ENCODE results near the gene ITCH. TPM values are rescaled to one million over a fixed set of nuclear protein-coding genes. Genes with fewer than 3 reads are reported as not detected.
"Not testable (repeated sequence)": the region's sequence is repeated elsewhere in the genome, so short reads cannot be mapped to it uniquely, and the experiment has no call there.

Gene ITCH
- total and polyA plus RNA-seq, 7 donors: 16.3 to 60.6 (median 50.2) TPM

- H3K27me3 ChIP-seq: no peaks in the 10 kb centered on the region
- no peak for DNase-seq
- TF ChIP-seq POLR2AphosphoS5 (IDR thresholded peaks at IDR 0.05) (no peak), POLR2A (IDR thresholded peaks at IDR 0.05) (no peak), EP300 (IDR thresholded peaks at IDR 0.05) (no peak), CTCF (IDR thresholded peaks at IDR 0.05) (no peak)
- peaks cover 0 to 71% (median 3%) of the 10 kb centered on the region in 4 donors for H3K36me3 ChIP-seq
- 97 to 98% methylated on average over 2 of the region's 2 CpGs for WGBS, 2 donors
- no peaks in the 10 kb centered on the region for H3K9me3 ChIP-seq
- intact Hi-C loops (cut with DNase I): no loop called here
- peaks cover 0 to 10% (median 4%) of the 10 kb centered on the region in 4 donors for H3K4me1 ChIP-seq
- H3K27ac ChIP-seq: no peak overlapping the region
- H3K4me3 ChIP-seq: no peak overlapping the region
Measured at GRCh38 chr20:34421766-34422466, 58.8 kb downstream of the ITCH start.

- 90 to 96% methylated on average over 11 of the region's 11 CpGs for WGBS, 2 donors
- intact Hi-C loops (cut with DNase I): not testable (repeated sequence)
- H3K36me3 ChIP-seq: peaks cover 0 to 57% (median 3%) of the 10 kb centered on the region in 4 donors
Measured at GRCh38 chr20:34425032-34425690, 62.1 kb downstream of the ITCH start.

GRCh38 chr20:34426026-34426425 lies 63.0 kb downstream of the ITCH start:
- 89 to 91% methylated on average over 2 of the region's 2 CpGs for WGBS, 2 donors
- Histone ChIP-seq H3K36me3 (peaks cover 0 to 62% (median 3%) of the 10 kb centered on the region in 4 donors), H3K27me3 (no peaks in the 10 kb centered on the region), H3K4me3 (no peak overlapping the region), H3K27ac (no peak overlapping the region), H3K4me1 (no peaks in the 10 kb centered on the region), H3K9me3 (no peaks in the 10 kb centered on the region)
- no peak for DNase-seq
- intact Hi-C loops (cut with DNase I): no loop called here
- TF ChIP-seq CTCF (IDR thresholded peaks at IDR 0.05) (no peak), POLR2A (IDR thresholded peaks at IDR 0.05) (no peak), EP300 (IDR thresholded peaks at IDR 0.05) (no peak), POLR2AphosphoS5 (IDR thresholded peaks at IDR 0.05) (no peak)

More at GRCh38 chr20:34425032-34425690, 62.1 kb downstream of the ITCH start:
- not testable (repeated sequence) for DNase-seq, H3K4me3 ChIP-seq, H3K9me3 ChIP-seq, H3K27ac ChIP-seq, H3K4me1 ChIP-seq, H3K27me3 ChIP-seq

- no peak for DNase-seq
- Histone ChIP-seq H3K4me3 (no peak overlapping the region), H3K27ac (no peak overlapping the region), H3K9me3 (no peaks in the 10 kb centered on the region), H3K36me3 (peaks cover 0 to 51% (median 3%) of the 10 kb centered on the region in 4 donors), H3K27me3 (no peaks in the 10 kb centered on the region), H3K4me1 (no peaks in the 10 kb centered on the region)
- TF ChIP-seq EP300 (IDR thresholded peaks at IDR 0.05) (no peak), POLR2AphosphoS5 (IDR thresholded peaks at IDR 0.05) (no peak), CTCF (IDR thresholded peaks at IDR 0.05) (no peak), POLR2A (IDR thresholded peaks at IDR 0.05) (no peak)
- WGBS, 2 donors: 75 to 76% methylated on average over 3 of the region's 3 CpGs
- intact Hi-C loops (cut with DNase I): no loop called here
Measured at GRCh38 chr20:34427331-34427730, 64.3 kb downstream of the ITCH start.

GRCh38 chr20:34427784-34428183 lies 64.7 kb downstream of the ITCH start:
- intact Hi-C loops (cut with DNase I): no loop called here
- Histone ChIP-seq H3K27ac (no peak overlapping the region), H3K9me3 (no peaks in the 10 kb centered on the region), H3K4me3 (no peak overlapping the region), H3K27me3 (no peaks in the 10 kb centered on the region), H3K4me1 (no peaks in the 10 kb centered on the region), H3K36me3 (peaks cover 0 to 50% (median 3%) of the 10 kb centered on the region in 4 donors)
- DNase-seq: no peak
- TF ChIP-seq EP300 (IDR thresholded peaks at IDR 0.05) (no peak), POLR2AphosphoS5 (IDR thresholded peaks at IDR 0.05) (no peak), CTCF (IDR thresholded peaks at IDR 0.05) (no peak), POLR2A (IDR thresholded peaks at IDR 0.05) (no peak)

All from sigmoid colon (tissue), 7 donors.